ENCODE measurements around the gene GRK2. TPM values are rescaled to one million over a fixed set of nuclear protein-coding genes. Genes with fewer than 3 reads are reported as not detected.

Gene GRK2
- total and polyA plus RNA-seq, 9 of the 15 experiments (the other 6 are each of a cell fraction or from before 2014, with no cell fraction given) = 0.24 to 95.8 (median 56.5) TPM

- TF ChIP-seq, protein P1, sequence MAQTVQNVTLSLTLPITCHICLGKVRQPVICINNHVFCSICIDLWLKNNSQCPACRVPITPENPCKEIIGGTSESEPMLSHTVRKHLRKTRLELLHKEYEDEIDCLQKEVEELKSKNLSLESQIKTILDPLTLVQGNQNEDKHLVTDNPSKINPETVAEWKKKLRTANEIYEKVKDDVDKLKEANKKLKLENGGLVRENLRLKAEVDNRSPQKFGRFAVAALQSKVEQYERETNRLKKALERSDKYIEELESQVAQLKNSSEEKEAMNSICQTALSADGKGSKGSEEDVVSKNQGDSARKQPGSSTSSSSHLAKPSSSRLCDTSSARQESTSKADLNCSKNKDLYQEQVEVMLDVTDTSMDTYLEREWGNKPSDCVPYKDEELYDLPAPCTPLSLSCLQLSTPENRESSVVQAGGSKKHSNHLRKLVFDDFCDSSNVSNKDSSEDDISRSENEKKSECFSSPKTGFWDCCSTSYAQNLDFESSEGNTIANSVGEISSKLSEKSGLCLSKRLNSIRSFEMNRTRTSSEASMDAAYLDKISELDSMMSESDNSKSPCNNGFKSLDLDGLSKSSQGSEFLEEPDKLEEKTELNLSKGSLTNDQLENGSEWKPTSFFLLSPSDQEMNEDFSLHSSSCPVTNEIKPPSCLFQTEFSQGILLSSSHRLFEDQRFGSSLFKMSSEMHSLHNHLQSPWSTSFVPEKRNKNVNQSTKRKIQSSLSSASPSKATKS (CRISPR knock-in tag; IDR thresholded peaks at IDR 0.05) = no peak
- TF ChIP-seq ZNF668 (CRISPR knock-in tag; IDR thresholded peaks at IDR 0.05) = no peak
- TF ChIP-seq ADNP (tag; IDR thresholded peaks at IDR 0.05) = no peak
- no peak for TF ChIP-seq NFYB (IDR thresholded peaks at IDR 0.05; ENCODE audit: extremely low read depth, insufficient read length)
- no peak for TF ChIP-seq ZNF717 (CRISPR knock-in tag; IDR thresholded peaks at IDR 0.05)
- TF ChIP-seq MAFK (IDR thresholded peaks at IDR 0.05; ENCODE audit: low read length) = peak; percentile 8; the same call in 1 of the 2 replicates
- no peak for TF ChIP-seq HOMEZ (CRISPR knock-in tag; IDR thresholded peaks at IDR 0.05)
- no peak for TF ChIP-seq FOXJ2 (tag; IDR thresholded peaks at IDR 0.05)
- no peak for TF ChIP-seq RUNX1 (IDR thresholded peaks at IDR 0.05; ENCODE audit: low read depth)
- TF ChIP-seq RBM22 (IDR thresholded peaks at IDR 0.05; ENCODE audit: low read depth, low read length, poor library complexity, severe bottlenecking) = no peak
- no peak for TF ChIP-seq NR3C1 (CRISPR knock-in tag; IDR thresholded peaks at IDR 0.05)
- TF ChIP-seq MAFF (IDR thresholded peaks at IDR 0.05; ENCODE audit: low read length) = no peak
- no peak for TF ChIP-seq MEF2A (IDR thresholded peaks at IDR 0.05; ENCODE audit: control insufficient read depth, low read depth, low read length)
- peak; percentile 48; the same call in 1 of the 2 replicates for TF ChIP-seq SMAD4 (CRISPR knock-in tag; conservative IDR thresholded peaks at IDR 0.05)
- TF ChIP-seq, protein P2, sequence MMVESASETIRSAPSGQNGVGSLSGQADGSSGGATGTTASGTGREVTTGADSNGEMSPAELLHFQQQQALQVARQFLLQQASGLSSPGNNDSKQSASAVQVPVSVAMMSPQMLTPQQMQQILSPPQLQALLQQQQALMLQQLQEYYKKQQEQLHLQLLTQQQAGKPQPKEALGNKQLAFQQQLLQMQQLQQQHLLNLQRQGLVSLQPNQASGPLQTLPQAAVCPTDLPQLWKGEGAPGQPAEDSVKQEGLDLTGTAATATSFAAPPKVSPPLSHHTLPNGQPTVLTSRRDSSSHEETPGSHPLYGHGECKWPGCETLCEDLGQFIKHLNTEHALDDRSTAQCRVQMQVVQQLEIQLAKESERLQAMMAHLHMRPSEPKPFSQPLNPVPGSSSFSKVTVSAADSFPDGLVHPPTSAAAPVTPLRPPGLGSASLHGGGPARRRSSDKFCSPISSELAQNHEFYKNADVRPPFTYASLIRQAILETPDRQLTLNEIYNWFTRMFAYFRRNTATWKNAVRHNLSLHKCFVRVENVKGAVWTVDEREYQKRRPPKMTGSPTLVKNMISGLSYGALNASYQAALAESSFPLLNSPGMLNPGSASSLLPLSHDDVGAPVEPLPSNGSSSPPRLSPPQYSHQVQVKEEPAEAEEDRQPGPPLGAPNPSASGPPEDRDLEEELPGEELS (CRISPR knock-in tag; IDR thresholded peaks at IDR 0.05; ENCODE audit: borderline replicate concordance) = no peak
- TF ChIP-seq ZBTB49 (CRISPR knock-in tag; IDR thresholded peaks at IDR 0.05; ENCODE audit: borderline replicate concordance) = no peak
- TF ChIP-seq POLR2A (conservative IDR thresholded peaks at IDR 0.05) = no peak; the same call in 1 of the 2 replicates
- TF ChIP-seq PHB2 (IDR thresholded peaks at IDR 0.05; ENCODE audit: low read depth) = no peak
- TF ChIP-seq SAFB2 (IDR thresholded peaks at IDR 0.05; ENCODE audit: borderline replicate concordance, low read depth, low read length, severe bottlenecking) = no peak
Measured at GRCh38 chr11:67262731-67263675, 3.3 kb upstream of the GRK2 start (continued).

Data from K562 (cell line).